Esophagus muscularis mucosa (tissue), 4 donors: ENCODE data around the gene PKDCC. TPM values are rescaled to one million over a fixed set of nuclear protein-coding genes. Genes with fewer than 3 reads are reported as not detected.

Experiments
- DNase-seq: peaks from one replicate; pipeline ENCODE4 v3.0.0-alpha.2; 2017; ENCODE audit errors: extremely low spot score
- H3K27ac ChIP-seq, 4 donors: fragments of 200-600 bp; sonication (generic); replicated peaks in 1 of 4; 1 replicate in 3 of 4; 2 replicates in 1 of 4; pipeline ENCODE4 v1.5.1; 2016 to 2019; ENCODE audit warnings: mild to moderate bottlenecking in 1 of 4
- H3K27me3 ChIP-seq, 4 donors: fragments of 200-600 bp; sonication (generic); one replicate each; pipeline versions ENCODE4 v1.5.1 to v1.6.0; 2016 to 2019
- H3K36me3 ChIP-seq, 4 donors: fragments of 200-600 bp; sonication (generic); one replicate each; pipeline ENCODE4 v1.5.1; 2016 to 2019
- H3K4me1 ChIP-seq, 4 donors: fragments of 200-600 bp; sonication (generic); one replicate each; pipeline ENCODE4 v1.5.1; 2016 to 2019
- H3K4me3 ChIP-seq, 4 donors: fragments of 200-600 bp; sonication (generic); 1 replicate in 2 of 4; 2 replicates in 2 of 4; pipeline ENCODE4 v1.5.1; 2016 to 2019; ENCODE audit warnings: mild to moderate bottlenecking in 4 of 4, moderate library complexity in 1 of 4
- H3K9me3 ChIP-seq, 4 donors: fragments of 200-600 bp; sonication (generic); 1 replicate in 3 of 4; 2 replicates in 1 of 4; pipeline ENCODE4 v1.5.1; 2016 to 2019
- EP300 ChIP-seq: sonication (generic); formaldehyde crosslinking; IDR thresholded peaks from one replicate; pipeline ENCODE4 v1.6.1; 2017; ENCODE audit warnings: antibody characterized with exemption
- POLR2A ChIP-seq: fragments of 450-650 bp; IDR thresholded peaks from one replicate; pipeline ENCODE4 v1.6.1; 2017; ENCODE audit warnings: antibody characterized with exemption, moderate library complexity, mild to moderate bottlenecking, low read depth
- POLR2AphosphoS5 ChIP-seq, 2 donors: sonication (generic); formaldehyde crosslinking; IDR thresholded peaks; one replicate each; pipeline ENCODE4 v1.6.1; 2017; ENCODE audit warnings: antibody characterized with exemption in 2 of 2
- WGBS: methylation state at CpG from one replicate; pipeline ENCODE4 v1.1.5; 2018; 5-methylcytosine and 5-hydroxymethylcytosine counted together
- intact Hi-C: fragments of 100-400 bp; cut with DNase I; formaldehyde crosslinking; loops from one replicate; pipeline ENCODE4 v1.15.1; 2023
- total RNA-seq, 4 donors: library from RNA; depleted of rRNA; stranded (reverse); fragments of >200 nt; gene quantifications; one replicate each; pipeline versions ENCODE4 v1.1.0 to v1.2.1, GENCODE V29; 2016
- TF ChIP-seq, protein P1 (sequence below), 3 experiments: fragments of 200-600 bp in 2 of 3; fragments of 450-650 bp in 1 of 3; sonication (generic) in 2 of 3; IDR thresholded peaks; one replicate each; pipeline ENCODE4 v1.5.1; 2017 to 2019; ENCODE audit warnings: antibody characterized with exemption in 3 of 3, mild to moderate bottlenecking in 2 of 3, moderate library complexity in 1 of 3

PKDCC gene
- total RNA-seq, 4 donors from 2014 or later, result 102 to 290 (median 208) TPM

DNA sequence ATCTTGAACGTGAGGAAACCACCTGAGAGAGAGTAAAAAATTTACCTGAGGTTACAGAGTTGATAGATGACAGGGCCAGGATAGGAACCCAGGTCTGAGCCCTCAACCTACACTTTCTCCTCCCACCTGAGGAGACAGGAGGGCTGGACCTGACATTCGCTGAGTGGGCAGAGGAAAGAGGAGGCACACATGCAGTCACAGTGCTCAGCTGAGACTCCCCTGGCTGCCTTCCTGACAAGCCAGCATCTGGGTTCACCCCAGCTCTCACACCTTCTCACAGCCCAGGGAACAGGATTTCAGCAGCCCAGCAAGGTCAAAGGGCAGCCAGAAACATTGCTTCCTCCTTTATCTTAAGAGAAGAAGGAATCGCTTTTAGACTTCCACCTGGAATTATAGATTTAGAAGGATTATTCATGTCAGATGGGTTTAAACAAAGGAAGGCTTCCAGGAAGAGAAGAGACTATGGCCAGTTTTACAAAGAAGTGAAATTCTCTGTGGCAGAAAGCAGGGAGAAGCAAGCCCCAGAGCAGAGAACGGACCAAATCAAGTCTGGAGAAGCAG is 18.1 kb upstream of the PKDCC start:
- no peak for TF ChIP-seq POLR2AphosphoS5 (IDR thresholded peaks at IDR 0.05)
- TF ChIP-seq, protein P1, sequence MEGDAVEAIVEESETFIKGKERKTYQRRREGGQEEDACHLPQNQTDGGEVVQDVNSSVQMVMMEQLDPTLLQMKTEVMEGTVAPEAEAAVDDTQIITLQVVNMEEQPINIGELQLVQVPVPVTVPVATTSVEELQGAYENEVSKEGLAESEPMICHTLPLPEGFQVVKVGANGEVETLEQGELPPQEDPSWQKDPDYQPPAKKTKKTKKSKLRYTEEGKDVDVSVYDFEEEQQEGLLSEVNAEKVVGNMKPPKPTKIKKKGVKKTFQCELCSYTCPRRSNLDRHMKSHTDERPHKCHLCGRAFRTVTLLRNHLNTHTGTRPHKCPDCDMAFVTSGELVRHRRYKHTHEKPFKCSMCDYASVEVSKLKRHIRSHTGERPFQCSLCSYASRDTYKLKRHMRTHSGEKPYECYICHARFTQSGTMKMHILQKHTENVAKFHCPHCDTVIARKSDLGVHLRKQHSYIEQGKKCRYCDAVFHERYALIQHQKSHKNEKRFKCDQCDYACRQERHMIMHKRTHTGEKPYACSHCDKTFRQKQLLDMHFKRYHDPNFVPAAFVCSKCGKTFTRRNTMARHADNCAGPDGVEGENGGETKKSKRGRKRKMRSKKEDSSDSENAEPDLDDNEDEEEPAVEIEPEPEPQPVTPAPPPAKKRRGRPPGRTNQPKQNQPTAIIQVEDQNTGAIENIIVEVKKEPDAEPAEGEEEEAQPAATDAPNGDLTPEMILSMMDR (IDR thresholded peaks at IDR 0.05), result no peak
- no peak for TF ChIP-seq POLR2A
- no peak for TF ChIP-seq EP300
- intact Hi-C loops, result loop anchor here (5.0 kb wide), 1 partner anchor 57 kb away; no protein-coding TSS in a partner anchor
- 86% methylated on average over 4 of the region's 4 CpGs for WGBS
- Histone ChIP-seq H3K9me3 (no peaks in the 10 kb centered on the region), H3K27ac (no peak overlapping the region), H3K36me3 (no peaks in the 10 kb centered on the region), H3K4me1 (peaks cover 10 to 12% (median 10%) of the 10 kb centered on the region in 4 donors), H3K4me3 (no peak overlapping the region), H3K27me3 (no peaks in the 10 kb centered on the region)
- DNase-seq, result no peak

- intact Hi-C loops, result no loop called here
- TF ChIP-seq EP300 (no peak), POLR2A (no peak), POLR2AphosphoS5 (IDR thresholded peaks at IDR 0.05) (no peak)
- TF ChIP-seq, protein P1 (IDR thresholded peaks at IDR 0.05), result no peak
- Histone ChIP-seq H3K36me3 (no peaks in the 10 kb centered on the region), H3K27ac (no peak overlapping the region), H3K9me3 (no peaks in the 10 kb centered on the region), H3K4me3 (no peak overlapping the region), H3K27me3 (no peaks in the 10 kb centered on the region), H3K4me1 (peaks cover 4 to 6% (median 5%) of the 10 kb centered on the region in 4 donors)
- WGBS, result 90% methylated on average over 19 of the region's 19 CpGs
- DNase-seq, result no peak
These were observed 17.5 kb upstream of the PKDCC start for GRCh38 chr2:42030200-42030759.

- TF ChIP-seq POLR2A (no peak), POLR2AphosphoS5 (IDR thresholded peaks at IDR 0.05) (no peak), EP300 (no peak)
- TF ChIP-seq, protein P1 (IDR thresholded peaks at IDR 0.05), result no peak
- DNase-seq, result no peak
- Histone ChIP-seq H3K27ac (no peak overlapping the region), H3K36me3 (no peaks in the 10 kb centered on the region), H3K4me1 (peaks cover 0 to 3% (median 0%) of the 10 kb centered on the region in 4 donors), H3K9me3 (no peaks in the 10 kb centered on the region), H3K4me3 (no peak overlapping the region), H3K27me3 (no peaks in the 10 kb centered on the region)
- 100% methylated on average over 1 of the region's 1 CpG for WGBS
- intact Hi-C loops, result no loop called here
These were observed 17.0 kb upstream of the PKDCC start for GRCh38 chr2:42030829-42031228.

GRCh38 chr2:42031281-42032223 is 16.3 kb upstream of the PKDCC start:
- no peak for DNase-seq
- intact Hi-C loops, result no loop called here
- H3K27me3 ChIP-seq, result no peaks in the 10 kb centered on the region
- no peak overlapping the region for H3K4me3 ChIP-seq
- no peak overlapping the region for H3K27ac ChIP-seq
- WGBS, result 64% methylated on average over 4 of the region's 4 CpGs
- no peaks in the 10 kb centered on the region for H3K36me3 ChIP-seq
- peaks cover 0 to 3% (median 0%) of the 10 kb centered on the region in 4 donors for H3K4me1 ChIP-seq
- H3K9me3 ChIP-seq, result no peaks in the 10 kb centered on the region
- TF ChIP-seq POLR2AphosphoS5 (IDR thresholded peaks at IDR 0.05) (no peak), EP300 (no peak), POLR2A (no peak)
- TF ChIP-seq, protein P1 (IDR thresholded peaks at IDR 0.05), result no peak
